NCI-H2107 treated with DMSO at 0.1 percent for 48 hours (cell line): ENCODE data around the gene RCAN1.

ENCODE experiments used
- DNase-seq: peaks from one replicate; lab custom pipeline; 2025; ENCODE audit not compliant: unreplicated experiment; lab: John Stamatoyannopoulos, UW

Gene RCAN1

DNA sequence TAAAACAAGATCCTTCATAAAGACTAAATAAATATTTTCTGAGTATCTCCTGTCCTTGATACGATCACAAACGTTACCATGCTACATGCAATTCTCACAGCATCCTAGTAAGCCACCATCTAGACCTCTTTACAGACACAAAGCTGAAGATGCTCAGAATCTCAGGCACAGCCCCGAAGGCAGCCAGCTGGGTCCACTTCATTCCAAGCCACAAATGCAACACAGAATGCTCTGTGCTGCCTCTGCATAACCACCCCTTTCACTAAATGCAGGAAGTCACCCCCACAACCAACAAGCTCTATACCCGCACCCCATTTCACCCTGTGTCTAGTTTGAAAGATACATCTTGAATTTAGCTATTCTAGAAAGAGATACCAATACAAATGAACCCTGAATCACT, 12.9 kb downstream of the RCAN1 start:
- DNase-seq = peak; percentile 42

DNA sequence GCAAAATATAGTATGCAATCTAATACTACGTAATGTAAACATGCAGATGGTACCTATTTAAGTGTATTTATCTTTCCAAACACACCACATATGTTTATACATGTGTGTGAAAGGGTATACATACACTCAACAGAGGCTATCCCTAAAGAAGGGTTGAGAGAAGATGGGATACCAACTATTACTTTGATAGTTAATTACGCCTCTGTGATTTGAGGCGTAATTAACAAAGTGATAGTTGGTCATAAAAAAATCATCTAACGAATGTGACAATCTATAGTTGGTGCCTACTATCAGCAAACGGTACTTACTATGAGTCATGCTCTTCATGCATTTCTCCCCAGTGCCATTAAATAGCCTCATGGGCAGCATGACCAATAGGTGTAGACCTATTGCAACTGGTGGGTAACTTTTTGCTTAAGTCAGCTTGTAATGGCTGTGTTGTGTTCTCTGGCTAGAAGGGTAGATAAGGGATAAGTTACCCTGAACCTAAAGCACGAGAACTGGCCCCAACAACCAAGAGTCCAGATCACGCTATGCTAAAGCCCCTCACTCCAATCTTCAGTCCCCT, 15.3 kb downstream of the RCAN1 start:
- DNase-seq = no peak

DNA sequence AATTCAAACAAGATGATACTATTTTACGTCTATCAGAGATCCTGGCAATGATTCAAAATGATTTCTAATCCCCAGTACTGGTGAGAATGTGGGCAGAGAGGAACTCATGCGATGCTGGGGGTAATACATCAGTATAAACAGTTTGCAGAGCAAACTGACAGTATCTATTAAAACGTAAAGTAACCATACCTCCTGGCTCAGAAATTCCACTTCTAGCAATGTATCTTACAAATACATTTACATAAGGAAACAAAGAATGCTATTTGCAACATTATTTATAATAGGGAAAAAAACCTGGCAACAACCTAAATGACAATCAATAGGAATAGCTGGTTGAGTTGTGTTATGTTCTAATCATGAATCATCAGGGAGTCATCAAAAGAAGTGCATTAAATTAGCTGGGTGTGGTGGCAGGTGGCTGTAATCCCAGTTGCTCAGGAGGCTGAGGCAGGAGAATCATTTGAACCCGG, 15.9 kb downstream of the RCAN1 start:
- peak; percentile 24 for DNase-seq

DNA sequence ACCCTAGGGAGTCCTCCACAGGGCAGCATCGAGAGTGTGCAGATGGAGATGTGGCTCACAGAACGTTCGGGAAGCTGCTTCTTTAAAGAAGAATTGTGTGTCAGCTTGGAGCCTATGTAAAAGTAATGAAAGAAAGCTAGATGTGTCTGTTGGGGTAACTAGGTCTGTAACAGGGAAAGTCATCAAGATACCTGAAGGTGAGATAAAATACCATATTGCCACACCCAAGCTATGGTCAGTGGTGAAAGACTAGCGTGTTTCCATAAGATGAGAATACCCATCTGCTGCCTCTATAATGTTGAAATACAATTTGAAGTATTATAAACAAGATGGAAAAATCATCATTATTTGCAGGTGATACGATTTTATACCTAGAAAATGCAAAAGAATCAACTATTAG, 17.5 kb downstream of the RCAN1 start:
- no peak for DNase-seq

DNA sequence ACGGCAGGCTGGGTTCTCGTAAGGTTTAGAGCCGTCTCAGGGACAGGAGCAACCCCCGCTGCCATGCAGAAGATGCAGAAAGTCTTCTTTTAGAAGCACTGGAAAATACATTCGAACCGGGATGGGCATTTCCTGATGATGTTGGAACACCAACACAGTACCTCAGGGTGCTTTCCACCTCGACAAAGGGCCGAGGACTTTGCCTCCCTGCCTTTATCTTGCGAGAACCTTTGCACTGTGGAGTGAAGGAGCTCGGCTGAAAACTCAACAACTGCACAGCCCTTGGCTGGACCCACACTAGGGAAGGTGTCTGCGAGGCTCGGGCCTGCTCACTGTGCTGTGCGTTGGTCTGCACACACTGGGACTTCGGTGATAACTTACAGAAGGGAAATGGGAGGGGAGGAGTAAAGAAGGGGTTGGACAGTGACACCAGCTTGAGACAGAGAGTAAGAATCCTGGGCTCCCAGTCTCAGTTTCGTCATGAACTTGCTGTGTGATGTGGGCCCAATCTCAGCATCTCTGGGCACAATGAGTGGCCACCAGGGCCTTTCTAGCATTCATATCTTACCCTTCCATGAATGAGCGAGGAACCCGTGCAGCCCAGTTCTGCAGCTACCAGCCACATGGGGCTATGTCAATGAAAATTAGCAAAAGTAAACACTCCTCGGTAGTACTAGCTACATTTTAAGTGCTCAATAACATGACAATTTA, 18.2 kb downstream of the RCAN1 start:
- no peak for DNase-seq

DNA sequence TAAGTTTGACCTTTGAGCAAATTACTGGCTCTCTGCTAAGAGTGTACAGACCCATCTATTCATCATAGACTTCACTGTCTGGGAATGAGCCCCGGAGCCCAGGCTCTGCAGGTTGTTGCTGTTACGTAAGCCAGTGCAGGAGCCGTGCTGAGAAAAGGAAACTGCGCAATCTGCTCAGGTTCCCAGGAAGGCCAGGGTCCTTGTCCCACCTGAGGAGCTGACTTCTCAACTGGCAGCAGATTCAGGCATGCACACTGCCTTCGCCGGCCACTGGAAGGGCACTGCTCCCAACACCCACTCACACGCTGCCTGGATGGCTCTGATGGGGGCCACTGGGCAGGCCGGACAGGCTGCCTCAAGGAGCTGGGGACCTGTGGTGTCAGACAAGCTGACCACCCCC, 19.5 kb downstream of the RCAN1 start:
- no peak for DNase-seq

DNA sequence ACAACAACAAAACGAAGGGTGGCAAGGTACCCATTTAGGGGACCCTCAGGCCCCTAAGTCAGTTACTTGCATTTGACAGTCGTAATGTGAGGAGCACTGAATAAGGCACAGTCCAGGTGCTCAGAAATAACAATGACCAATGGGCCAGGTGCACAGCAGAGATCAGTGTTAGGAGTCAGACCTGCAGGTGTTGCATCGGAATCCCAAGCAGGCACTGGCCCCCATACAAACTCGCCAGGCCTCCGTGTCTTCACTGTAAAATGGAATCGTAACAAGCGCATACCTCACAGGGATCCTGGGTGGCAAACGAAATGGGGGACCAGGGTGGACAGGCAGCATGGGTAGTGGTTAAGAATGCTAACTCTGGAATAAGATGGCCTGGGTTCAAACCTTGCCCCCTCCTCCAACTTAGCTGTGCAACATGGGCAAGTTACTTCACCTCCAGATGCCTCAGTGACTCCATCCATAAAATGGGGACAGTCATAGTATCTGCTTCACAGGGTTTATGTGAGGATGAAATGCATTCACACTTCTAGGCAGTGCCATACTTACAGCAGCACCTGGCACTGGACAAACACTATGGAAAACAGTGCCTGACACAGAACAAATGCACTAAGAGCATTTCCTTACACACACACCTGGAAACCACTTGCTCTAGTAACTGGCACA, 20.2 kb downstream of the RCAN1 start:
- DNase-seq = peak; percentile 26

DNA sequence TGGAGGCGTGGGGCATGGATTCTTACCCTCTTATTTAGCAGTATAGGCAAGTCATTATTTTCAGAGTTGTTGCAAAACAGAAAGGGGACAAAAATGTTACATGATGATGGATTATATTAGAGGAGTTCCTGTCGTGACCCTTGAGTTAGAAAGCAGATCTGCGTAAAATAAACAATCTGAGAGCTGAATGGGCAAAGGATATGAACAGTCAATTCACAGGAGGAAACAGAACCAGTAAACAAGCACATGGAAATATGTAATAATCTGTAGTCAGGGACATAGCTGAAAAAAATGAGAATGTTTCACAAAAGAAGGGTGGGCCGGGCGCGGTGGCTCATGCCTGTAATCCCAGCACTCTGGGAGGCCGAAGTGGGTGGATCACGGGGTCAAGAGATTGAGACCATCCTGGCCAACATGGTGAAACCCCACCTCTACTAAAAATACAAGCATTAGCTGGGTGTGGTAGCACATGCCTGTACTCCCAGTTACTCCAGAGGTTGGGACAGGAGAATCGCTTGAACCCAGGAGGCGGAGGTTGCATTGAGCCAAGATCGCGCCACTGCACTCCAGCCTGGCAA, 20.9 kb downstream of the RCAN1 start:
- peak; percentile 61 for DNase-seq

DNA sequence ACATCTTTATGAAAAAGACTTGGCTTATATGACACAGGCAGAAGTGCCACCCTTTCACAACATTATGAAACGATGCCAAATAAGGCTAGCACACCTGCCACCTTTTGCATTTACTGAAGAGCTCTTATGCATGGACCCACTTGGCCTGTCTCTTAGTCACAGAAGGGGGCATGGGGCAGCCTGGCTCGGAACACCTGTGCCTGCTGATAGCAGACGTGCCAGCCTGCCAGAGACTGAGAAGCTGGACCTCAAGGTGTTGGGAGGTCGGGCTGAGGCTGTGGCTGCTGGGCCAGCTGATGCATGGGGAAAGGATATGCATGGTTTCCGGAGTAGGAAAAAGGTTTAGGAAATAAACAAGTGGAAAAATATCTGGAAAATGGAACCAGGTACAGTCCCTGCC, 21.5 kb downstream of the RCAN1 start:
- DNase-seq = peak; percentile 96

DNA sequence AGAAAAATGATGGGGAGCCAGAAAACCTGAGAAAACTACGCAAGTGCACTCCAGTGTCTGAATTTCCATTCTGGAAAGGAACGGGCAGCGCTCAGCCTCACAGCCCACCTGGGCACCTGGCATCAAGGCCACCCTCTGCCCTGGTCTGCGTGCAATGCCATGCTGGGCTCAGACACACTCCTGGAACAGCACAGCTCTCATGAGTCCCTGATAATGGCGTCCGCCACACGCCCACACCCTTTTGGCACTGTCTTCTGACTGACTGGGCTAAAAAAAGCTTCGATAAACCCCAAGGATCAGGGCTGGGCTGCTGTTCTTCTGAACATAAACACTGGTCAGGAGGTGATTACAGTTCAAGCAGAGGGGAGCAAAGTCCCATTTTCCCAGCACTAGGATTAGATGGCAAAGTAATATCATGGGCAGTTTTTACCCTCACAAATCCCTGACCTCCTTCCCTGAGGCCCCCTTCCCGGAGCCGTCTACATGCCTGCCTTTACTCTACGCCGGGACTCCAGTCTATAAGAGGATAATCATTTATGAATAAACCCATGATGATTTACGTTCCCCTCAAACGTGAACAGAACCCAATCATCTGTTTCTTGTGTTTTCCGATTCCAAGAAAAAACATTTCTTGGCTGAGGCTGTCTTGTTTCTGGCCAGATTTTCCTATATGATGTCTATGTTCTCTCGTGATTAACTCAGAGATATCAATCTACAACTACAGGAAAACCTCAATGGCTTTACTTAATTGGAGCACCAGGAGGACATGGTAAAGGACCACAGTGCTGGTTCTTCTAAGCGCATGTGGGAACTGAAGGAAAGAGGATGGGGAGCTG, 22.6 kb downstream of the RCAN1 start:
- DNase-seq = no peak

DNA sequence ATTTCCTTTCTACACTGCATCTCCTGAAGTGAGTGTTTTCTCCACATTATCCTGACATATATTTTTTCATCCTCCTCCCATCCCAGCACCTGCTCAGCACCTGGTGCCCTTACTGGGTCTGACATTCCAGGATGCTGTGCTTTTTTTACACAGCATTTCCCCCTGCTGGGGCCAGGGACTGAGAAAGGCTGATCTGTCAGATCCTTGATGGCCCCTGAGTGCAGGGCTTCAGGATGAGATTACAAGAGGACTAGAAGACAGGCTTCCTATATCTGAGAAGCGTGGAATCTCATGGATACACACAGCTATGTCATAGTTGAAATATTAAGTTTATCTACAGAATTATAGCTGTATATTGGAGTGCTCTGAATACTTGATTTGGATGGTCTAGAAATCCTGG, 24.4 kb downstream of the RCAN1 start:
- DNase-seq = peak; percentile 73

DNA sequence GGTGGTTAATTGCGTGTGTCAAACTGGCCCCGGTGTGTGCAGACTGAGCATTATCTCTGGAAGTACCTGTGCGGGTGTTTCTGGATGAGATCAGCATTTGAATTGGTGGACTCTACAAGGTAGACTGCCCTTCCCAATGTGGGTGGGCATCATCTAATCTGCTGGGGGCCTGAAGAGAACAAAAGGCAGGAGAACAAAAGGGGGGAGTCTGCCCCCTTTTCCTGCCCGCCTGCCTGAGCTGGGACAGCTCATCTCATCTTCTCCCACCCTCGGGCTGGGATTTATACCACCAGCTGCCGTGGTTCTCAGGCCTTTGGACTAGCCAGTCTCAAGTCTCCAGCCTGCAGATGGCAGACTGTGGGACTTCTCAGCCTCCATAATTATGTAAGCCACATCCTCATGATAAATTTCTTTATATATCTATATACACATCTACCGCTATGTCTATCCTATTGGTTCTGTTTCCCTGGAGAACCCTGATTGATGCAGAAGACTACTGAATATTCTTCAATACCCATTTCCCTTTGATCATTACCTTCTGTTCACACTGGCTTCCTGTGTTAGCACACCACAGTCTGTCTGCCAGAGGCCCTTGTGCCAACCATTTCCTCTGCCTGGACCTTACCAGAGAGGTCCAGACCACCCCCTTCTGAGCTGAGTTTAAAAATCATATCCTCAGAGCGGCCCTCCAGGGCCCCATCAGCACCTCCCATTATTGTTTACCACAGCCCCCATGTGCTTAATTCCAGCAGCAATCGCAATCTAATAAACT, 25.2 kb downstream of the RCAN1 start:
- peak; percentile 26 for DNase-seq

DNA sequence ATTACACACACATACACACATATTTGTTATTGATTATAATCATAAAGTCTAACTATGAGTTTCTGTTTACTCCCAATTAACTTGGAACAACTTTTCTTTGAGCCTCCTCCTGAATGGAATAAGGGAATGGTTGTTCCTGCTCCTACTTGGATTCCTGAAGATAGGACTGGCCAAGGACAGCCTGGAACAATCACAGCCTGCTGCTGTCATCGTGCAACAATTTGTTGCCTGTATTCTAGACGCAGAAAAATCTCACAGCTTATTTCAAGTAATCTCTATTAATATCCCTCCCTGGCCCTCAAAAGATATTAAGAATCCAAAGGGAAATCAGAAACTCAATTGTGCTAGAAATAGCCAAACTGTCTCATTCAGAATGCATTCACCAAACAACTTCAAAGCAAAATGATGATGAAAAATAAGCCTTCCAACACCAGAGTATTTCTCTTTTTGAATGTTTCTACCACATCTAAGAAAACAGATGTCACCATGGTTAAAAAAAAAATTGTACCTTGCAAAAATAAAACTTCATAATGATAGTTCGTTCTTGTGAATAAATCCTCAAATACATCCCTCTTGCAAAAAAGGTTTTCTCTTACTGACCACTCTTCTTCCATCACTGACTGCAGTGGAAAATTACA, 30.9 kb downstream of the RCAN1 start:
- no peak for DNase-seq

DNA sequence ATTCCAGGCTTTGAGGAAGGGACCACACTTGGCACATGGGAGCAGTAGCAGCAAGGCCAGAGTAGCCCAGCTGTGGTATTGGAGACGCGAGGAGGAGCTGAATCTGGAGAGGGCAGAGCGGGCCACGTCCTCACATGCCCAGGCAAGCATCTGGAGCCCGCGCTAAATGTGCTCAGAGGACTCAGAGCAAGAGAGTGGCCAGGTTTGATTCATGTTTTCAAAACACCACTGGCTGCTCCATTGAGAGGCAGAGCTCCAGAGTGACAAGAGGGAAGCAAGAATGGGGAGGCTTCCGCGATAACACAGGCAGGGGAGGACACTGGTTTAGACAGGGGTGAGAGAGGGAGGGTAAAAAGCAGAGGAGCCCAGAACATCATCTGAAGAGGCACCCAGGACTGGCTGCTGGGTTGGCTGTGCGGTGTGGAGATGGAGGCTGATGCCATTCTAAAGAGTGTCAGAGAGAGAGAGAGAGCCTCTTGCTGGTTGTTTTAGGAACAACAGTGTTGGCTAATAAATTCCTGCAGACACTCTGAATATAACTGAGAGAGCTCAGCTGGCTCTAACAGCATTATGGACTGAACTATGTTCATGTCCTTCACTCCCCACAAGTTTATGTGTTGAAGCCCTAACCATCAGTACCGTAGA, 32.3 kb downstream of the RCAN1 start:
- no peak for DNase-seq

DNA sequence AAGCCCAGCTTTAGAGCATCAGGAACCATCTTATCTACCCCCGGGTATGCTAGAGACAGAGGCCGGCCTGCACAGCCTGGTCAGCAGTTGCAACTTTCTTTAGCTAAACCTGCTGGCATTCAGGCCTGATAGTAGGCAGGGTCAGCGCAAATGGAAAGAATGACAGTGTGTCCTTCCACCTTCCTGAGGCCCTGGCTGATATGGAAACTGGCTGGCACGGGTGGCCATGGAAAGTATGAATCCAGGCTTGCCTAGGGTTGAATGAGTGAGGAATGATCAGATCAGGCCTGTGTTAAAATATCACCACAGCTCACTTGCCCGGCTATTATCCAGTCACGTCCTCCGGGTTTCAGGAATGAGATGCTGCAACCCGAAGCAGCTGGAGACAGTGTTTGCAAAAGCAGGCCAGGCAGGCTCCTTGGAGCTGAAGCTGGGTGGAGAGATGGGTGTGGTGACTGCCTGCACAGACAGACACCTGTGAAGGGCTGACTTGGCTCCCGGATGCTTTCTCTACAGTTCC, 34.7 kb downstream of the RCAN1 start:
- DNase-seq = no peak

DNA sequence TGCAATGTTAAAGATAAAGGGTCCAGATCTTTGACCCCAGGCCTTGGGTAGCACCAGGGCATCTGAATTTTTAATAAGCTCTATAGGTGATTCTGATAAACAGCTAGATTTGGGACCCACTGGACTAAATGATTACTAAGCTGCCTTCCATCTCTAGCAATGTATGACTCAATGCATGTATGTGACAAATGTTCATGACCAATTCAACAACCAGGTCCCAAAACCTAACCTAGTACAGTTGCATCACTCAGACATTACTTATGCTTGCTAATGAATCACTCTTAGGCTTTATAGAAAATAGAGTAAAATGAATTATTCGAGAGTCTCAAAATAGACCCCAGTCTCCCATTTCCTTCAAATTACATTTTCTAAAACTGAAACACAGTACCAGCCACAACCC, 35.5 kb downstream of the RCAN1 start:
- DNase-seq = no peak

DNA sequence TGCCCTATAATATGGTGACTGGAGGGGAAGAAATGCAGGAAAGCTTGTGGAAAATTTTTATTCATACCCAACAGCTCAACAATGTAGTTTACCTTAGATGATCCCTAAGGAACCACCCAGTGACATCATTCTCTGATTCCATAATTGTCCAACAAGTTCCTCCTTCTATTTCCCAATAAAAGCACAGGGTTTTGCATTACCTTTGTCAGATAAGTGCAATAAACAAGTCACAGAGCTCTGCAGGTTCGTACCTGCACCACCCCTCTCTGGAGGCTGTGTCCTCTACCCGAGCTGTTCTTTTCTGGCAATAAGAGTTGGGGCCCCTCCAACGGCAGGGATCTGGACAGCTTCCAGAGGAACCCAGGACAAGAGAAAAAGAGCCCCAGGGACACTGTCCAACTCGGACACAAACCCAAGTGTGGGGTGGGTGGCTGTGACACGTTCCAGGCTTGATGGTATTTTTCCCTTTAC, 38.8 kb downstream of the RCAN1 start:
- DNase-seq = peak; percentile 32

DNA sequence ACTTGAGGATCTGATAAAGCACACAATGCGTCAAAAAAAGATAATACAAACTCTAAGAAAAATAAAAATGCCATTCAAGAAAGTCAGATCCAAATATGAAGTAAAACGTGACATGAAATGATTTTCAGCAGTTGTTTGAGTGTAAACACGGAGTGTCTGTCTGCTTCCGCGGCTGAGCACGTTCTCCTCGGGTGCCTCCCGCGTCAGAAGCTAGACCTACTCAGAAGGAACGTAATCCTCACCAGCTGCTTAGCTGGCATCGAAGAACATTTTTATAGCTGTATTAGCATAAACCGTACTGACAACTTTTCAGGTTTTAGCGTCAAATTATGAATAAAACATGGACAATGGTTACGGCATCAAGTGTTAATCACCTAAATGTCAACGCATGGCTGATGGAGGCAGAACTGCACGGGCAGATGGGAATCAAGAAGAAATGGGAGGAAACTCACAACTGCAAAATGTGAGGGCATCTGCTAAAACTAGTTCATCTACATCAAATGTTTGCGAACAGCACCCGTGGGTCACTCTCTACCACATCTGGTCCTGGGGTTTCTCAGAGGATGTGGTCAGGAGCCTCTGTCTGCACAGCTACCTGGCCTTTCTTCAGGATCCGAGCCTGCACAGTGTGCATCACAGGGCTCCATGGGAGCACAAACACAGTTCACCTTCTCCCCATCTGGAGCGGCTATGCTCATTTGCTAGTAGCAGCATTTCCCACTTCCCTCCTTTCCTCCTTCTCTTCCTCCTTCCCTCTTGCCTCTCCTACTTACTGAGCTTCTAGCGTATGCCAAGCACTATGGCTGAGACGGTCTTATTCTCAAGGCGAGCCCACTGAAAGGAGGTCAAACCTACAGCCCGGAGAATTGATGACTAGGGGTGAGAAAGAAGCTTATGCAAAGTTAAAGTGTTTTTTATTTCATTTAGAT, 40.0 kb downstream of the RCAN1 start:
- DNase-seq = no peak
